ENCODE data around the gene KLHL1. TPM values are rescaled to one million over a fixed set of nuclear protein-coding genes. Genes with fewer than 3 reads are reported as not detected.
A peak's percentile ranks its signal among the peaks of the same experiment; 100 is the strongest.

The KLHL1 gene
- polyA plus RNA-seq, 1 donor from 2014 or later: 15.5 TPM

GRCh38 chr13:70117338-70117905 lies 9.2 kb upstream of the KLHL1 start:
- no peak overlapping the region for H3K4me2 ChIP-seq (ENCODE audit: low read length)
- no peaks in the 10 kb centered on the region for H3K36me3 ChIP-seq (ENCODE audit: insufficient read depth, low read length)
- H4K20me1 ChIP-seq (ENCODE audit: insufficient read depth): no peaks in the 10 kb centered on the region
- H3K9me2 ChIP-seq (ENCODE audit: insufficient read depth, low read length): no peaks in the 10 kb centered on the region
- no peak for TF ChIP-seq TAF1 (IDR thresholded peaks at IDR 0.05; ENCODE audit: low read depth)
- no peak for TF ChIP-seq CTCF (IDR thresholded peaks at IDR 0.05; ENCODE audit: poor library complexity, severe bottlenecking)
- no peak for TF ChIP-seq EP300 (conservative IDR thresholded peaks at IDR 0.05; ENCODE audit: poor library complexity, severe bottlenecking)
- TF ChIP-seq REST (IDR thresholded peaks at IDR 0.05; ENCODE audit: borderline replicate concordance): no peak
- no peak for TF ChIP-seq RAD21 (conservative IDR thresholded peaks at IDR 0.05)
- TF ChIP-seq MXI1 (conservative IDR thresholded peaks at IDR 0.05; ENCODE audit: poor library complexity, severe bottlenecking): no peak
- no peak for TF ChIP-seq EZH2 (IDR thresholded peaks at IDR 0.05; ENCODE audit: borderline replicate concordance, insufficient read depth, low read length, poor library complexity, severe bottlenecking)
- H3K27ac ChIP-seq (ENCODE audit: low read length): no peak overlapping the region
- no peak overlapping the region for H2AFZ ChIP-seq (ENCODE audit: low read depth, low read length)
- no peaks in the 10 kb centered on the region for H3K79me2 ChIP-seq (replicated peaks; ENCODE audit: insufficient read depth, low read length)
- H3K4me3 ChIP-seq (ENCODE audit: low read length): no peak overlapping the region
- no peaks in the 10 kb centered on the region for H3F3A ChIP-seq (ENCODE audit: insufficient read depth, low read length, poor library complexity, severe bottlenecking)
- no peaks in the 10 kb centered on the region for H3K9me3 ChIP-seq (ENCODE audit: low read length)
- no peaks in the 10 kb centered on the region for H3K27me3 ChIP-seq (ENCODE audit: insufficient read depth, low read depth, low read length)
- no peak overlapping the region for H3K9ac ChIP-seq (ENCODE audit: low read length)

GRCh38 chr13:70107498-70108281 lies 562 bp downstream of the KLHL1 start, which contains the start of gene ATXN8OS:
TSS of gene ATXN8OS (plus strand) at chr13:70107826.
- Histone ChIP-seq H3K9me2 (ENCODE audit: insufficient read depth, low read length) (no peaks in the 10 kb centered on the region), H3K27me3 (ENCODE audit: insufficient read depth, low read depth, low read length) (peaks cover 9% of the 10 kb centered on the region), H3K9me3 (ENCODE audit: low read length) (no peaks in the 10 kb centered on the region), H3K27ac (ENCODE audit: low read length) (peak within 1 kb of the TSS; percentile 88), H3K4me2 (ENCODE audit: low read length) (peak within 1 kb of the TSS; percentile 80), H4K20me1 (ENCODE audit: insufficient read depth) (no peaks in the 10 kb centered on the region), H3K36me3 (ENCODE audit: insufficient read depth, low read length) (no peaks in the 10 kb centered on the region), H3K79me2 (replicated peaks; ENCODE audit: insufficient read depth, low read length) (peaks cover 20% of the 10 kb centered on the region), H3K4me3 (ENCODE audit: low read length) (peak within 1 kb of the TSS; percentile 81), H3K9ac (ENCODE audit: low read length) (peak within 1 kb of the TSS; percentile 88), H2AFZ (ENCODE audit: low read depth, low read length) (peak within 1 kb of the TSS; percentile 73), H3F3A (ENCODE audit: insufficient read depth, low read length, poor library complexity, severe bottlenecking) (no peaks in the 10 kb centered on the region)
- TF ChIP-seq CTCF (IDR thresholded peaks at IDR 0.05; ENCODE audit: poor library complexity, severe bottlenecking) (peak; percentile 27), EZH2 (IDR thresholded peaks at IDR 0.05; ENCODE audit: borderline replicate concordance, insufficient read depth, low read length, poor library complexity, severe bottlenecking) (no peak), TAF1 (IDR thresholded peaks at IDR 0.05; ENCODE audit: low read depth) (peak; percentile 47), RAD21 (conservative IDR thresholded peaks at IDR 0.05) (peak; percentile 39), SMC3 (conservative IDR thresholded peaks at IDR 0.05; ENCODE audit: poor library complexity) (peak; percentile 36), REST (IDR thresholded peaks at IDR 0.05; ENCODE audit: borderline replicate concordance) (no peak), EP300 (conservative IDR thresholded peaks at IDR 0.05; ENCODE audit: poor library complexity, severe bottlenecking) (no peak), MXI1 (conservative IDR thresholded peaks at IDR 0.05; ENCODE audit: poor library complexity, severe bottlenecking) (peak; percentile 49), POLR2AphosphoS5 (IDR thresholded peaks at IDR 0.05) (peak; percentile 47)

All from neural cell (in vitro differentiated cells).